Astrocyte (in vitro differentiated cells and primary cell): ENCODE results near the gene RNF2.

Experiments used
- EZH2 ChIP-seq: IDR thresholded peaks from 2 replicates; pipeline ENCODE4 v1.6.1; 2012; ENCODE audit warnings: mild to moderate bottlenecking, low read length, inconsistent platforms; ENCODE audit not compliant: insufficient read depth
- TF ChIP-seq, protein P1 (sequence below): IDR thresholded peaks from 2 replicates; pipeline ENCODE4 v1.5.1; 2011; ENCODE audit warnings: low read depth, mild to moderate bottlenecking, inconsistent platforms, low read length, moderate library complexity; ENCODE audit not compliant: insufficient read depth

DNA sequence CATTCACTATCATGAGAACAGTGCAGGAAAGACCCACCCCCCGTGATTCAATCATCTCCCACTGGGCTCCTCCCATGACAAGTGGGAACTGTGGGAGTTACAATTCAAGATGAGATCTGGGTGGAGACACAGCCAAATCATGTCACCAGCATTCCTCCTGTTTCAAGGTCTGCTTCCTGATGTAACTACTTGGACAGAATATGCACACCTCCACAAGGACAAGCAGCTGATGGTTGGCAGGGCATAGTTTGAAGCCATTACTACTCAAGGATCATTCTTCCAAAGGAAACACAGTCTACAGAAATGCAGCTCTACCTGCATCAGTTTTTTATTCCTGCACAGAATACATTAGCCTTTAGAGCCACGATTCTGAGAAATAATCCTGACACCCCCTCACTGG lies 28.5 kb upstream of the RNF2 start:
- TF ChIP-seq, protein P1, sequence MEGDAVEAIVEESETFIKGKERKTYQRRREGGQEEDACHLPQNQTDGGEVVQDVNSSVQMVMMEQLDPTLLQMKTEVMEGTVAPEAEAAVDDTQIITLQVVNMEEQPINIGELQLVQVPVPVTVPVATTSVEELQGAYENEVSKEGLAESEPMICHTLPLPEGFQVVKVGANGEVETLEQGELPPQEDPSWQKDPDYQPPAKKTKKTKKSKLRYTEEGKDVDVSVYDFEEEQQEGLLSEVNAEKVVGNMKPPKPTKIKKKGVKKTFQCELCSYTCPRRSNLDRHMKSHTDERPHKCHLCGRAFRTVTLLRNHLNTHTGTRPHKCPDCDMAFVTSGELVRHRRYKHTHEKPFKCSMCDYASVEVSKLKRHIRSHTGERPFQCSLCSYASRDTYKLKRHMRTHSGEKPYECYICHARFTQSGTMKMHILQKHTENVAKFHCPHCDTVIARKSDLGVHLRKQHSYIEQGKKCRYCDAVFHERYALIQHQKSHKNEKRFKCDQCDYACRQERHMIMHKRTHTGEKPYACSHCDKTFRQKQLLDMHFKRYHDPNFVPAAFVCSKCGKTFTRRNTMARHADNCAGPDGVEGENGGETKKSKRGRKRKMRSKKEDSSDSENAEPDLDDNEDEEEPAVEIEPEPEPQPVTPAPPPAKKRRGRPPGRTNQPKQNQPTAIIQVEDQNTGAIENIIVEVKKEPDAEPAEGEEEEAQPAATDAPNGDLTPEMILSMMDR, result no peak
- no peak for TF ChIP-seq EZH2
